Neural progenitor cell (in vitro differentiated cells): Measurements from ENCODE around the gene ZFR2.

Source experiments
- CTCF ChIP-seq: fragments of 200-600 bp; sonication (generic); IDR thresholded peaks from 2 replicates; pipeline ENCODE4 v1.5.1; 2017; ENCODE audit warnings: antibody characterized with exemption, mild to moderate bottlenecking
- EZH2 ChIP-seq: fragments of 200-600 bp; sonication (generic); IDR thresholded peaks from 2 replicates; pipeline ENCODE4 v1.6.1; 2017; ENCODE audit warnings: antibody characterized with exemption, mild to moderate bottlenecking, moderate library complexity
- EZH2phosphoT487 ChIP-seq: fragments of 200-600 bp; sonication (generic); IDR thresholded peaks from 2 replicates; pipeline ENCODE4 v1.6.1; 2017; ENCODE audit warnings: antibody characterized with exemption

GRCh38 chr19:3899531-3900294, 30.9 kb upstream of the ZFR2 start:
- TF ChIP-seq EZH2phosphoT487, result no peak
- no peak for TF ChIP-seq CTCF
- TF ChIP-seq EZH2, result no peak
